ENCODE results near the gene PDCD2L. TPM values are rescaled to one million over a fixed set of nuclear protein-coding genes. Genes with fewer than 3 reads are reported as not detected.
"Not testable (repeated sequence)": the region's sequence is repeated elsewhere in the genome, so short reads cannot be mapped to it uniquely, and the experiment has no call there.

PDCD2L gene
- total and polyA plus RNA-seq, 9 donors, result 6.6 to 15.1 (median 8.9) TPM

DNA sequence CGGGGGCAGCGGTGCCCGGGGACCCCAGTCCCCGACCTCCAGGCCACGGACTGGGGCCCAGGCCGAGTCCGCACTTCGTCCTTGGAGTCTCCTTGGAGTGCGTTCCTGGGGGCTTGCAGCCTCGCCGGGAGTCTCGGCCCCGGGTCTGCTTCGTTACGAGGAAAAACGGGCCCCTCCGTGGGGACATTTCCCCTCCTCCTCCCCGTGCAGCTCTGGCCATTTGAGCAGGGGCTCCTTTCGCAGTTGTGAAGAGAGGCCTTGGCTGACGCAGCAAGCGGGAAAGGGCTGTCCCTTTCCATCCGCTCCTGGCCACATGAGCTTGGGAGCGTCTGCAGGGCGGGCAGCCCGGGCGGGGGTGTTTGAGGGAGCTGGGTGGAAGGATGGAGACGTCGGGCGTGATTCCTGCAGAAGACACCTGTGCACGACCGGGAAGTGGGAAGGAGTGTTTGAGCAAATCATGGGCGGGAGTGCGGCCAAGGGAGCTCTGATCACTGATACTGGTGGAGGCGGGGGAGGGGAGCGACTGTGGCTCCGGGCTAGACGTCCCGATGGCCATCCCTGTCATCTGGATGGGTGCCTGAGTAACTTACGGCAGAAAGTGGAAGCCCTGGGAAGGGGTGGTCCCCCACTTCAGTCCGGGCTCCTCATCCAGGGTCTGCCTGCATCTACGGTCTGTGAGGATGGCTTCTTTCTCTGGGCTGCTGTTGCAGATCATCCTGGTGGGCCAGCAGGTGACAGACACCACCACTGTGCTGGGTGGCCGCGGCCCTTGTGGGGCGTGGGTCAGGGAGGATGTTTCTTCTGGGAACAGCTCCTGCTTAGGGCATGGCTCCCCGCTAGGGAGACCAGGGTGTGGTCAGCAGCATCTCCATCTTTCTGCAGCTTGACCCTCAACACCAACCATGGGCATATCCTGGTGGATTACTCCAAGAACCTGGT is 38.5 kb upstream of the PDCD2L start:
- 5 to 10% (median 5%) methylated on average over 41 to 45 of the region's 45 CpGs for WGBS, 3 donors
- no peaks in the 10 kb centered on the region for H3K36me3 ChIP-seq
- DNase-seq, result peak; percentile 24 to 64 (median 49)
- peak overlapping the region; percentile 31 to 43 for H3K27ac ChIP-seq
- TF ChIP-seq POLR2A (IDR thresholded peaks at IDR 0.05), result no peak
- H3K4me3 ChIP-seq, result peak overlapping the region; percentile 67
- H3K27me3 ChIP-seq, result no peaks in the 10 kb centered on the region
- H3K9me3 ChIP-seq, result no peaks in the 10 kb centered on the region
- peaks cover 14% of the 10 kb centered on the region for H3K4me1 ChIP-seq (ENCODE audit: insufficient read depth)
- intact Hi-C loops (cut with DNase I), result loop anchor here in 1 of 4 donors (10.0 kb wide), 1 partner anchor 119 kb away; the partner anchor contains the start of gene WTIP

DNA sequence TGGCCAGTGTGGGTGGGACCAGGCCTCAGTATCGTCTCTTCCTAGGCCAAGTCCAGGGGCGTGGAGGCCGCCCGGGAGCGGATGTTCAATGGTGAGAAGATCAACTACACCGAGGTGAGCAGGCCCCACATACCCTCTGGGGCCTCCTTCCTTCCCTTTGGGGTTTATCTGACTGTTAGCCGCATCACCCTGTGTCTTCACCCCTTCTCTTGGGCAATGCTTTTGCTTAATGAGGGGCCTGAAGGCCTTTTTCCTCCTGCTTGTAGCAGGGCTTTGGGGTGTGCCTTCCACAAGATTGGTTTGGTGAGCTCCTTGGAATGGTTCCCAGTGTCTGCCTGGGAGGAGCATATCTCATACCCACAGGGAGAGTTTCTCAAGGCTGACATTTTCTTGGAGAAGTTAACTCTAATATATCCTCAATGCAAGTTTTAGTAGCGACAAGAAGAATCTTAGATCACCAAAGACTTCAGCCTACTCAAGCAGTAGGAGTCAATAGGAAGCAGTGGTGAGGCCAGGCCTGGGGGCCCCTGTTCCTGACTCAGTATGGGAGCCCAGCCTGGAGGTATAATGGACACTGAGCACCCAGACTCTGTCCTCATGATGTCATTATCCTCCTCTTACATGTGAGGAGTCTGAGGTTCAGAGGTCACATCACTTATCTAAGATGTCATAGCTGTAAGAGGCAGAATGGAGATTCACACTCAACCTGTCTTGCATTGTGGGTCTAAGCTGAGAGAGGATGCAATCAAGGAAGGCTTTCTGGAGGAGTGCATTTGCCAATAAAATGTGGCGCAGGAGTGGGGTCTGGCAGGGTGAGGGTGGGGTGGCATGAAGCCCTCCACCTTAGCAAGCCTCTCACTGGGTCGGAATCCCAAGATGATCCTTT is 37.2 kb upstream of the PDCD2L start:
- no peak overlapping the region for H3K27ac ChIP-seq
- intact Hi-C loops (cut with DNase I), result loop anchor here in 1 of 4 donors (10.0 kb wide), 1 partner anchor 118 kb away; the partner anchor contains the start of gene WTIP
- 58 to 72% (median 59%) methylated on average over 10 of the region's 10 CpGs for WGBS, 3 donors
- H3K9me3 ChIP-seq, result no peaks in the 10 kb centered on the region
- peaks cover 14% of the 10 kb centered on the region for H3K4me1 ChIP-seq (ENCODE audit: insufficient read depth)
- no peaks in the 10 kb centered on the region for H3K27me3 ChIP-seq
- TF ChIP-seq EP300 (IDR thresholded peaks at IDR 0.05), result no peak
- TF ChIP-seq, protein P1, sequence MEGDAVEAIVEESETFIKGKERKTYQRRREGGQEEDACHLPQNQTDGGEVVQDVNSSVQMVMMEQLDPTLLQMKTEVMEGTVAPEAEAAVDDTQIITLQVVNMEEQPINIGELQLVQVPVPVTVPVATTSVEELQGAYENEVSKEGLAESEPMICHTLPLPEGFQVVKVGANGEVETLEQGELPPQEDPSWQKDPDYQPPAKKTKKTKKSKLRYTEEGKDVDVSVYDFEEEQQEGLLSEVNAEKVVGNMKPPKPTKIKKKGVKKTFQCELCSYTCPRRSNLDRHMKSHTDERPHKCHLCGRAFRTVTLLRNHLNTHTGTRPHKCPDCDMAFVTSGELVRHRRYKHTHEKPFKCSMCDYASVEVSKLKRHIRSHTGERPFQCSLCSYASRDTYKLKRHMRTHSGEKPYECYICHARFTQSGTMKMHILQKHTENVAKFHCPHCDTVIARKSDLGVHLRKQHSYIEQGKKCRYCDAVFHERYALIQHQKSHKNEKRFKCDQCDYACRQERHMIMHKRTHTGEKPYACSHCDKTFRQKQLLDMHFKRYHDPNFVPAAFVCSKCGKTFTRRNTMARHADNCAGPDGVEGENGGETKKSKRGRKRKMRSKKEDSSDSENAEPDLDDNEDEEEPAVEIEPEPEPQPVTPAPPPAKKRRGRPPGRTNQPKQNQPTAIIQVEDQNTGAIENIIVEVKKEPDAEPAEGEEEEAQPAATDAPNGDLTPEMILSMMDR (IDR thresholded peaks at IDR 0.05), result no peak
- no peak for TF ChIP-seq POLR2A (IDR thresholded peaks at IDR 0.05)
- no peak overlapping the region for H3K4me3 ChIP-seq
- no peaks in the 10 kb centered on the region for H3K36me3 ChIP-seq
- DNase-seq, result peak in 1 of 5 donors; percentile 29

DNA sequence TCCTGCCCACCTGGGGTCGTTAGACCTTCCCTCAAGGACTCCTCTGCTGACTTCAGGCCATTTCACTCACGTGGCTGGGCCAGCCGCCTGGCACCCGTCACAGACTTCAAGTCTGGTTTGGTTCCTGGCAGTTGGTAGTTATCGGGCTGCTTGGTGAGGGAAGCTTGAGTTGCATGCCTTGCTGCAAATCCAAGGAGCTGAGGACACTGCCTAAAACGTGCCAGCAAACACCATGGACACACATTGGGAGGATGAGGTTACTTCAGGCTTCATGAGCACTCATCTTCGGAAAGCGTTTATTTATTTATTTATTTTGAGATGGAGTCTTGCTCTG is 36.6 kb upstream of the PDCD2L start:
- H3K9me3 ChIP-seq, result no peaks in the 10 kb centered on the region
- no peak for TF ChIP-seq POLR2A (IDR thresholded peaks at IDR 0.05)
- DNase-seq, result no peak
- intact Hi-C loops (cut with DNase I), result loop anchor here in 1 of 4 donors (10.0 kb wide), 1 partner anchor 117 kb away; the partner anchor contains the start of gene WTIP
- no peaks in the 10 kb centered on the region for H3K27me3 ChIP-seq
- no peaks in the 10 kb centered on the region for H3K36me3 ChIP-seq
- WGBS, 3 donors, result 82 to 89% (median 86%) methylated on average over 8 of the region's 8 CpGs
- no peak overlapping the region for H3K27ac ChIP-seq
- H3K4me1 ChIP-seq (ENCODE audit: insufficient read depth), result peaks cover 14% of the 10 kb centered on the region
- no peak overlapping the region for H3K4me3 ChIP-seq

DNA sequence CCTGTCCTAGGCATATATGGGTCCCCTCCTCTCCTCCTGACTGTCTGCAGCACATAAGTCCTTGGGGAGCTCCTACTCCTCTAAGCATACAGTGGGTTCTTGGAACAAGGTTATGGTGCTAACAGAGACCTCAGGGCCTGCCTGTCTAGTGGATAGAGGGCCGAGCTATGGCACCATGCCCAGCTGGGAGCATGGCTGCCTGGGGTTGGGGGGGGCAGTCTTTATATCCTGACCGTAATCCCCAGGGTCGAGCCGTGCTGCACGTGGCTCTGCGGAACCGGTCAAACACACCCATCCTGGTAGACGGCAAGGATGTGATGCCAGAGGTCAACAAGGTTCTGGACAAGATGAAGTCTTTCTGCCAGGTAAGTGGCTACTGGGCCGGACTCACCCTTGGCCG is 35.9 kb upstream of the PDCD2L start:
- intact Hi-C loops (cut with DNase I), result loop anchor here in 1 of 4 donors (10.0 kb wide), 1 partner anchor 116 kb away; the partner anchor contains the start of gene WTIP
- H3K27me3 ChIP-seq, result no peaks in the 10 kb centered on the region
- no peak for TF ChIP-seq POLR2A (IDR thresholded peaks at IDR 0.05)
- no peak for TF ChIP-seq EP300 (IDR thresholded peaks at IDR 0.05)
- TF ChIP-seq, protein P1 (IDR thresholded peaks at IDR 0.05), result no peak
- WGBS, 3 donors, result 83 to 89% (median 84%) methylated on average over 10 of the region's 10 CpGs
- no peaks in the 10 kb centered on the region for H3K9me3 ChIP-seq
- no peaks in the 10 kb centered on the region for H3K36me3 ChIP-seq
- no peak for DNase-seq
- no peak overlapping the region for H3K27ac ChIP-seq
- H3K4me3 ChIP-seq, result no peak overlapping the region
- peaks cover 14% of the 10 kb centered on the region for H3K4me1 ChIP-seq (ENCODE audit: insufficient read depth)

DNA sequence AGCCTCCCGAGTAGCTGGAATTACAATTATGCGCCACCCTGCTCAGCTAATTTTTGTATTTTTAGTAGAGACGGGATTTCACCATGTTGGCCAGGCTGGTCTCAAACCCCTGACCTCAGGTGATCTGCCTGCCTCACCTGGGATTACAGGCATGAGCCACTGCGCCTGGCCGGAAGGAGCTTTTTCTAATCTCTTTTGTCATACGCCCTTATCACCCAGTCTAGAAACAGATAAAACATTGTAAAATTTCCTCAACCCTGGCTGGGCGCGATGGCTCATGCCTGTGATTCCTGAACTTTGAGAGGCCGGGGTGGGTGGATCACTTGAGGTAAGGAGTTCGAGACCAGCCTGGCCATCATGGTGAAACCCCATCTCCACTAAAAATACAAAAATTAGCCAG is 35.0 kb upstream of the PDCD2L start:
- DNase-seq, H3K36me3 ChIP-seq, H3K4me3 ChIP-seq, H3K27ac ChIP-seq, H3K27me3 ChIP-seq, H3K9me3 ChIP-seq: not testable (repeated sequence)
- H3K4me1 ChIP-seq (ENCODE audit: insufficient read depth), result peaks cover 14% of the 10 kb centered on the region
- 91 to 95% (median 94%) methylated on average over 10 of the region's 10 CpGs for WGBS, 3 donors
- intact Hi-C loops (cut with DNase I), result loop anchor here in 1 of 4 donors (10.0 kb wide), 1 partner anchor 116 kb away; the partner anchor contains the start of gene WTIP
